Cerebellar nuclear complex (tissue), 1 donor: ENCODE results near the gene NAMPT.
"Not testable (repeated sequence)": the region's sequence is repeated elsewhere in the genome, so short reads cannot be mapped to it uniquely, and the experiment has no call there.

Source experiments
- DNase-seq, 2 experiments: peaks; one replicate each; lab custom pipeline; 2025; lab: John Stamatoyannopoulos, UW

Gene NAMPT

GRCh38 chr7:106284714-106285050 is at the start of gene NAMPT:
NAMPT (minus strand) TSS chr7:106284983; CDS start chr7:106284884, 99 bp downstream.
- no peak for DNase-seq

- no peak for DNase-seq
Measured at GRCh38 chr7:106332201-106332600, 47.4 kb upstream of the NAMPT start.

GRCh38 chr7:106331441-106332175 is 46.8 kb upstream of the NAMPT start:
- no peak for DNase-seq

- no peak for DNase-seq
Measured at GRCh38 chr7:106329971-106330733, 45.4 kb upstream of the NAMPT start.

GRCh38 chr7:106329408-106329807 is 44.6 kb upstream of the NAMPT start:
- no peak for DNase-seq

- no peak for DNase-seq
Measured at GRCh38 chr7:106327538-106328481, 43.0 kb upstream of the NAMPT start.

- no peak for DNase-seq
Measured at GRCh38 chr7:106326594-106327537, 42.1 kb upstream of the NAMPT start.

- DNase-seq, result not testable (repeated sequence)
Measured at GRCh38 chr7:106324509-106324908, 39.7 kb upstream of the NAMPT start.

- not testable (repeated sequence) for DNase-seq
Measured at GRCh38 chr7:106320254-106320770, 35.5 kb upstream of the NAMPT start.

- no peak for DNase-seq
Measured at GRCh38 chr7:106318482-106318881, 33.7 kb upstream of the NAMPT start.

GRCh38 chr7:106317971-106318370 is 33.2 kb upstream of the NAMPT start:
- DNase-seq, result no peak

GRCh38 chr7:106316947-106317346 is 32.2 kb upstream of the NAMPT start:
- no peak for DNase-seq

GRCh38 chr7:106314875-106315274 is 30.1 kb upstream of the NAMPT start:
- no peak for DNase-seq

- no peak for DNase-seq
Measured at GRCh38 chr7:106313966-106314365, 29.2 kb upstream of the NAMPT start.

GRCh38 chr7:106313456-106313901 is 28.7 kb upstream of the NAMPT start:
- DNase-seq, result no peak

GRCh38 chr7:106312906-106313305 is 28.1 kb upstream of the NAMPT start:
- no peak for DNase-seq

- no peak for DNase-seq
Measured at GRCh38 chr7:106312099-106312871, 27.5 kb upstream of the NAMPT start.

GRCh38 chr7:106309362-106309761 is 24.6 kb upstream of the NAMPT start:
- DNase-seq, result no peak

GRCh38 chr7:106306256-106306655 is 21.5 kb upstream of the NAMPT start:
- no peak for DNase-seq

GRCh38 chr7:106305732-106306131 is 20.9 kb upstream of the NAMPT start:
- DNase-seq, result no peak
